Stimulated activated naive B cell treated with anti-CD40 and anti-IgM and Interleukin-4, amounts not matched to agents 10 μg/mL and 1 μg/mL and 100 μg/mL, for 72 hours (primary cell): ENCODE measurements around the gene UBE2Z.
"Not testable (repeated sequence)": the region's sequence is repeated elsewhere in the genome, so short reads cannot be mapped to it uniquely, and the experiment has no call there.

Source experiments
- ATAC-seq, 2 donors: fragments of 150-1000 bp; cut with Tn5 transposase; replicated peaks; 2 replicates each; pipeline ENCODE4 v1.10.0; 2021; ENCODE audit warnings: moderate library complexity in 1 of 2
- DNase-seq: peaks from one replicate; pipeline ENCODE4 v3.0.0; 2021
- H3K27ac Mint-ChIP-seq: one replicate; pipeline ENCODE4 v1.8.0; 2022; ENCODE audit warnings: mild to moderate bottlenecking, mixed read lengths
- H3K27me3 Mint-ChIP-seq, 2 donors: one replicate each; pipeline ENCODE4 v1.8.0; 2022; ENCODE audit warnings: mixed read lengths in 2 of 2
- H3K36me3 Mint-ChIP-seq, 2 donors: one replicate each; pipeline ENCODE4 v1.8.0; 2022; ENCODE audit warnings: mixed read lengths in 2 of 2, mild to moderate bottlenecking in 1 of 2
- H3K4me1 Mint-ChIP-seq, 2 donors: one replicate each; pipeline ENCODE4 v1.8.0; 2022; ENCODE audit warnings: mixed read lengths in 2 of 2, mild to moderate bottlenecking in 1 of 2
- H3K4me3 Mint-ChIP-seq, 2 donors: one replicate each; pipeline ENCODE4 v1.8.0; 2022; ENCODE audit warnings: mild to moderate bottlenecking in 2 of 2, mixed read lengths in 2 of 2, moderate library complexity in 1 of 2
- H3K9me3 Mint-ChIP-seq, 2 donors: one replicate each; pipeline ENCODE4 v1.8.0; 2022; ENCODE audit warnings: mixed read lengths in 2 of 2, mild to moderate bottlenecking in 1 of 2

Gene UBE2Z

GRCh38 chr17:48908047-48908843, at the start of gene UBE2Z:
TSS of gene UBE2Z (plus strand) at chr17:48908407. CDS start at chr17:48908504, 97 bp downstream.
- peak; percentile 89 to 91 for ATAC-seq
- Mint-ChIP-seq H3K9me3 (no peaks in the 10 kb centered on the region), H3K4me1 (peaks cover 35 to 44% of the 10 kb centered on the region in 2 donors), H3K36me3 (peaks cover 35 to 40% of the 10 kb centered on the region in 2 donors), H3K4me3 (peak within 1 kb of the TSS; percentile 98 to 100), H3K27ac (peak within 1 kb of the TSS; percentile 99), H3K27me3 (no peaks in the 10 kb centered on the region)
- peak; percentile 87 for DNase-seq

DNA sequence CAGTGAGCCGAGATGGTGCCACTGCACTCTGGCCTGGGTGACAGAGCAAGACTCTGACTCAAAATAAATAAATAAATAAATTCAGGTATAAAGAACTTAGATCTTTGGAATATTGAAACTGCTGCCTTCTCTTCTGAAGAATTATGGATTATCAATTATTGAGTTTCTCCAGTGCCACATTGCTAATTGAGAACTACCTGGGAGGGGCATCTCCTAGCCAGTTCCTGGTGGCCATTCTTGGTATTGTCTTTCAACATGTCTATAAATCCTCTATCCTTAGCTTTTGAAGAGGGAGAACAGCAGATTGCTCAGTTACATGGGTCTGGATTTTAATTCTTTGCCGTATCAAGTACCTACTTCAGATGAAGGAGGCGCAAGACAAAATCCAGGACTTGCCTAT, 48.2 kb upstream of the UBE2Z start:
- H3K4me1 Mint-ChIP-seq, result peaks cover 0 to 1% of the 10 kb centered on the region in 2 donors
- ATAC-seq, result no peak
- no peaks in the 10 kb centered on the region for H3K27me3 Mint-ChIP-seq
- DNase-seq, result no peak
- no peak overlapping the region for H3K4me3 Mint-ChIP-seq
- no peaks in the 10 kb centered on the region for H3K9me3 Mint-ChIP-seq
- H3K27ac Mint-ChIP-seq, result no peak overlapping the region
- peaks cover 21 to 38% of the 10 kb centered on the region in 2 donors for H3K36me3 Mint-ChIP-seq

DNA sequence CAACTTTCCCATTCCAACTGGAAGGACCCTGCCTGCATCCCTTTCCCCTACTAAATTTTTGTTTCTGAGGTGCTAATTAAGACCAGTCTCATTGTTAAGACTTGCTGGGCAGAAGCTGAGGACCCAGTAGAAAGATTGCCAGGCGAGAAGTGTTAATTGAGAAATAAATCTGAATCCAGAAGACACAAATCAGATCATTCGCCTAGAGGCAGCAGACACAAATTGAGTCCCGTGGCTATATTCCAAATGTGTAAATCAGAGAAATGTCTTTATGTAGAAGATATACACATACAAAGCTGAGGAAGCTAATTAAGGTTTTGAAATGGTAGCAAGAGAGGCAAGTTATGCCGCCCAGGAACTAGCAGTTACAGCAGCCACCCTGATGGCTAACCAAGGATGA, 47.8 kb upstream of the UBE2Z start:
- Mint-ChIP-seq H3K4me3 (no peak overlapping the region), H3K4me1 (no peaks in the 10 kb centered on the region), H3K27me3 (no peaks in the 10 kb centered on the region), H3K9me3 (no peaks in the 10 kb centered on the region), H3K27ac (no peak overlapping the region), H3K36me3 (peaks cover 20 to 38% of the 10 kb centered on the region in 2 donors)
- ATAC-seq, result no peak
- DNase-seq, result no peak

GRCh38 chr17:48868916-48869500, 39.2 kb upstream of the UBE2Z start:
- H3K9me3 Mint-ChIP-seq, result no peaks in the 10 kb centered on the region
- H3K36me3 Mint-ChIP-seq, result peaks cover 18 to 22% of the 10 kb centered on the region in 2 donors
- DNase-seq, result no peak
- H3K4me3 Mint-ChIP-seq, result no peak overlapping the region
- H3K27ac Mint-ChIP-seq, result no peak overlapping the region
- ATAC-seq, result no peak
- peaks cover 0 to 3% of the 10 kb centered on the region in 2 donors for H3K4me1 Mint-ChIP-seq
- H3K27me3 Mint-ChIP-seq, result no peaks in the 10 kb centered on the region

DNA sequence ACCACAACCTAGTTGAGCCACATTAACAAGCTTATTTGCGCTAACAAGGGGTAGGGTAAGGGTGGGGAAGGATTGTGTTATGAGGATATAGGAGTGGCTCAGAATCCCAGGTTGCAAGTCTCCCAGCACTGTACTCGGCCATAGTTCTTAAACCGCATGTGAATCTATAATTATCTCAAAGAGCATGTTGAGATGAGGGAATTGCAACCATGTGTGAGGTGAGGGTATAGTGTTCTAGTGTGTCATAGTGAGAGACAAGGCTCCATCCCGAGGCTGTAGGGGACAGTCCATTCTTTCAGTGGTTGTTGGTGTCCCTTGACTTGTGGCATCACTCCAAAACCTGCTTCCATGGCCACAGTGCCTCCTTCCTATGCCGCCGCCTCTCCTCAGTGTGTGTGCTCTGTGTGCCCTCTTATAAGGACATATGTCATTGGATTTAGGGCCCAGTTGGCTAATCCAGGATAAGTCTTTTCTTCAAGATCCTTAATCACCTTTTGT, 38.3 kb upstream of the UBE2Z start:
- H3K27ac Mint-ChIP-seq, result no peak overlapping the region
- no peak for ATAC-seq
- no peak overlapping the region for H3K4me3 Mint-ChIP-seq
- H3K4me1 Mint-ChIP-seq, result peaks cover 0 to 3% of the 10 kb centered on the region in 2 donors
- H3K9me3 Mint-ChIP-seq, result no peaks in the 10 kb centered on the region
- H3K36me3 Mint-ChIP-seq, result peaks cover 11 to 13% of the 10 kb centered on the region in 2 donors
- H3K27me3 Mint-ChIP-seq, result no peaks in the 10 kb centered on the region
- no peak for DNase-seq

DNA sequence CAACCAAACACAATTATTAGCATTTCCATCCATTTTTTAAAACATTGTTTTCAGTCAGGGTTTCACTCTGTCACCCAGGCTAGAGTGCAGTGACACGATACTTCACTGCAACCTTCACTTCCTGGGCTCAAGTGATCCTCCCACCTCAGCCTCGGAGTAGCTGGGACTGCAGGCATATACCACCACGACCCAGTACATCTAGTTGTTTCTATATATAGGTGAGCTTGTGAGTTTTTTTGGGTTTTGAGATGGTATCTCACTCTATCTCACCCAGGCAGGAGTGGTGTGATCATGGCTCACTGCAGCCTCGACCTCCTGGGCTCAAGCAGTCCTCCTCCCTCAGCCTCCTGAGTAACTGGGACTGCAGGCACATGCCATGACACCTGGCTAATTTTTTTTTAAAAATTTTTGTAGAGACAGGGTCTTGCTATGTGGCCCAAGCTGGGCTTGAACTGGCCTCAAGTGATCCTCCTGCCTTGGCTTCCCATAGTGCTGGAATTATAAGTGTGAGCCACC, 37.1 kb upstream of the UBE2Z start:
- peaks cover 0 to 3% of the 10 kb centered on the region in 2 donors for H3K4me1 Mint-ChIP-seq
- H3K9me3 Mint-ChIP-seq, result no peaks in the 10 kb centered on the region
- no peak overlapping the region for H3K27ac Mint-ChIP-seq
- H3K27me3 Mint-ChIP-seq, result no peaks in the 10 kb centered on the region
- no peak for DNase-seq
- H3K36me3 Mint-ChIP-seq, result peaks cover 4% of the 10 kb centered on the region in 2 donors
- no peak for ATAC-seq
- no peak overlapping the region for H3K4me3 Mint-ChIP-seq

GRCh38 chr17:48871551-48872351, 36.5 kb upstream of the UBE2Z start:
- ATAC-seq (no peak), DNase-seq (no peak)
- Mint-ChIP-seq H3K27me3 (no peaks in the 10 kb centered on the region), H3K9me3 (no peaks in the 10 kb centered on the region), H3K4me3 (no peak overlapping the region), H3K36me3 (no peaks in the 10 kb centered on the region), H3K27ac (no peak overlapping the region), H3K4me1 (peaks cover 0 to 3% of the 10 kb centered on the region in 2 donors)

DNA sequence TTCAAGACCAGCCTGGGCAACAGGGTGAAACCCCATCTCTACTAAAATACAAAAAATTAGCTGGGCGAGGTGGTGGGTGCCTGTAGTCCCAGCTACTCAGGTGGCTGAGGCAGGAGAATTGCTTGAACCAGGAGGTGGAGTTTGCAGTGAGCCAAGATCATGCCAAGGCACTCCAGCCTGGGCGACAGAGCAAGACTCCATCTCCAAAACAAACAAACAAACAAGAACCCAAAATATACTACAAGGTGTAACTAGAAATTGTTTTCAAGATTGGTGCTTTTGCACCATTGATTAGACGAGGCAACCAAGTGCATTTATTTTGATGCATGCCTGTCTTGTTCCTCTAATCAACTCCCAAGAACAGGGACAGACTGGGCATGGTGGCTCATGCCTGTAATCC, 35.8 kb upstream of the UBE2Z start:
- H3K9me3 Mint-ChIP-seq, H3K27ac Mint-ChIP-seq, H3K27me3 Mint-ChIP-seq, ATAC-seq, H3K4me3 Mint-ChIP-seq, H3K4me1 Mint-ChIP-seq, DNase-seq, H3K36me3 Mint-ChIP-seq: not testable (repeated sequence)

GRCh38 chr17:48873209-48873608, 35.0 kb upstream of the UBE2Z start:
- Mint-ChIP-seq H3K4me3 (no peak overlapping the region), H3K27ac (no peak overlapping the region), H3K4me1 (peaks cover 0 to 3% of the 10 kb centered on the region in 2 donors), H3K9me3 (no peaks in the 10 kb centered on the region), H3K36me3 (no peaks in the 10 kb centered on the region), H3K27me3 (no peaks in the 10 kb centered on the region)
- no peak for DNase-seq
- no peak for ATAC-seq

DNA sequence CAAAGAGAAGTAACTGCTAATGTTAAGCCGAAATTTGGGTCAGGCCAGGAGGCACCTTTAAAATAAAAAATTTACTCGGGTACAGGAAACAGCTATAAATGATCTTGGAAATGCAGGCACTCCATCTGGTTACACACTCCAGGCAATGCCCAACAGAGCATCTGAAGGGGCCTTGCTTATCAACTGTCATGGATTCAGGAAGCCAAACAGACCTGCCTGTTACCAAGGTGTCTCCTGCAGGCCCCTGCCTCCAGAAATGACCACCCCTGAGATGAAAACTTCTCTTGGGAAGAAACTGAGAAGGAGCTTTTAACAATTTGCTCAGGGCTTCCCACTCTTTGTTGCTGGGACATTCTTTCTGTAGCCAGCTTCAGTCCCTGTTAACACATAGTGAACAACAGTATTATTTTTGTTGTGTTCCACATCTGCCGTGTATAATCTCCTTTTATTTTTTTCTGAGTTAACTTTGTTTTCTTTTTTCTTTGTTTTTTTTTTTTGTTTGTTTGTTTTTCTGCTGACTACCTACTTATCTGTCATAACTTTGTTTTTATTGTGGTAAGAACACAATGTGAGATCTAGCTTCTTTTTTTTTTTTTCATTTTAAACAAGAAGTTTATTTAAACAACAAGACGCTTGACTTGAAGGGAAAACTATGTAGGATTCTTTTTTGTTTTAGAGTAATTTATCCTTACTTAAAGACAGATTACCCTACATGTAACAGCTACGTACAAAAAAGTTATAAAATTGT, 34.3 kb upstream of the UBE2Z start:
- Mint-ChIP-seq H3K9me3 (no peaks in the 10 kb centered on the region), H3K27ac (no peak overlapping the region), H3K4me3 (no peak overlapping the region), H3K36me3 (no peaks in the 10 kb centered on the region), H3K27me3 (no peaks in the 10 kb centered on the region), H3K4me1 (peaks cover 0 to 3% of the 10 kb centered on the region in 2 donors)
- ATAC-seq (no peak), DNase-seq (no peak)

GRCh38 chr17:48878920-48879898, 29.0 kb upstream of the UBE2Z start:
- peak; percentile 89 for ATAC-seq
- DNase-seq, result peak; percentile 48
- no peaks in the 10 kb centered on the region for H3K36me3 Mint-ChIP-seq
- peaks cover 0 to 4% of the 10 kb centered on the region in 2 donors for H3K27me3 Mint-ChIP-seq
- H3K4me3 Mint-ChIP-seq, result no peak overlapping the region
- no peaks in the 10 kb centered on the region for H3K4me1 Mint-ChIP-seq
- no peaks in the 10 kb centered on the region for H3K9me3 Mint-ChIP-seq
- H3K27ac Mint-ChIP-seq, result no peak overlapping the region

- no peaks in the 10 kb centered on the region for H3K36me3 Mint-ChIP-seq
- peaks cover 0 to 8% of the 10 kb centered on the region in 2 donors for H3K4me1 Mint-ChIP-seq
- no peaks in the 10 kb centered on the region for H3K9me3 Mint-ChIP-seq
- H3K4me3 Mint-ChIP-seq, result no peak overlapping the region
- ATAC-seq (no peak), DNase-seq (no peak)
- H3K27me3 Mint-ChIP-seq, result peaks cover 0 to 4% of the 10 kb centered on the region in 2 donors
- H3K27ac Mint-ChIP-seq, result no peak overlapping the region
Observed at GRCh38 chr17:48882272-48882671, 25.9 kb upstream of the UBE2Z start.

DNA sequence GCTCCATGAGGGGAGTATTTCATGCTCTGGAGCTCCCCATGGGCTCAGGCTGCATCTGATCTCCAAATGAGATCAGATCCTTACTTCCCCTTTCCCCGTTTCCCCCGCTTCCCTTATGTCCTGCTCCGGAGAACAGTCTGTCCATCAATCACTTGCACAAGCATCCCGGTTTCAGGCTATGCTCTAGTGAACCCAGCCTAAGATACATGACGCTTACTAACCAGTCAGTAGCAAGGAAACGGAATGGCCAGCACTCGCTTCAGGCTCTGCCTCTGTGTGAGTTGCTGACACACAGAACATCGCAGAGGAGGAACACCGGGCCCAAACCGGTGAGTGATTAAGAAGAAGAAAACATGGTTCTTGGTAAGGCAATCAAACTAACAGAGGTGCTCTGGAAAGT, 25.0 kb upstream of the UBE2Z start:
- ATAC-seq, result no peak
- H3K27me3 Mint-ChIP-seq, result peaks cover 0 to 4% of the 10 kb centered on the region in 2 donors
- DNase-seq, result no peak

More for the DNA sequence above, 25.0 kb upstream of the UBE2Z start:
- no peaks in the 10 kb centered on the region for H3K9me3 Mint-ChIP-seq
- no peaks in the 10 kb centered on the region for H3K36me3 Mint-ChIP-seq
- H3K4me3 Mint-ChIP-seq, result no peak overlapping the region
- peaks cover 0 to 8% of the 10 kb centered on the region in 2 donors for H3K4me1 Mint-ChIP-seq
- no peak overlapping the region for H3K27ac Mint-ChIP-seq
